NCI-H1092 (cell line): ENCODE measurements around the gene GJE1.

Source experiments
- DNase-seq: peaks from one replicate; lab custom pipeline; 2025; lab: John Stamatoyannopoulos, UW

Gene GJE1

GRCh38 chr6:142165227-142165626 lies 32.5 kb downstream of the GJE1 start:
- DNase-seq = no peak

DNA sequence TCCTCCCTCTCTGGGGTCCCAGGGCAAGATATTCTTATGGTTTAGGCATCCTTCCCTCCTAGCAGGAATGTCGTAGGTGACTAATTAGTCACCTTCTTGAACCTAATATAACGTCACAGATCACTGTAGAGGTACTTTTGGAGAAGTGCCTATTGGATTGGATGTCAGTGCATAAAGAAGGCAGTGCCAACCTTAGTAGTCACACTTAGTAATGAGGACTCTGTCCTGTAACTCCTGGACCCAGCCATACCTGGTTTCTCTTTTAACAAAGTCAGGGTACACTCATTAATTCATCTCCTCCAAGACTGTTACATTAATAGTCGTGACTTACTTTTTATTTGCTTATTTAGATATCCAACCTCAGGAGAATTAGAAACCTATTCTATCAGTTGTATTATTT lies 34.3 kb downstream of the GJE1 start:
- DNase-seq = no peak

DNA sequence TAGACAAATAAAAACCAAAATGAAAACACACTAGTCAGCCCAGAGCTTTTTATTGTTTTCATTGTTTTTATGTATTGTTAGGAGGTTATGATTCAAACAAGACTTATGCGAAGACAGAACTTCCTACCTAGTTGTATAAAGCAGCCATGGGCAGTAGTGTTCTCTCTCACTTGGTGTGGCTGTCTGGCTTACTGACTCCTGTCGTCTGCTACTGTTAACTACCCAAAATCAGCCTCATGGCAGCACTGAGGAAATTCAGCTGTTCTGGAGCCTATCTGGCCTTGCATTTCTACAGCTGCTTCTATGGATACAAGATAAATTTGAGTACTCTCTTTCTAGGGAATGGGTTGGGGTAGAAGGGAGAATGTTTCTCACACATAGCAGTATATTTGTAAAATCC lies 34.8 kb downstream of the GJE1 start:
- DNase-seq = no peak

- DNase-seq = no peak
Observed at GRCh38 chr6:142171351-142171750, 38.6 kb downstream of the GJE1 start.

DNA sequence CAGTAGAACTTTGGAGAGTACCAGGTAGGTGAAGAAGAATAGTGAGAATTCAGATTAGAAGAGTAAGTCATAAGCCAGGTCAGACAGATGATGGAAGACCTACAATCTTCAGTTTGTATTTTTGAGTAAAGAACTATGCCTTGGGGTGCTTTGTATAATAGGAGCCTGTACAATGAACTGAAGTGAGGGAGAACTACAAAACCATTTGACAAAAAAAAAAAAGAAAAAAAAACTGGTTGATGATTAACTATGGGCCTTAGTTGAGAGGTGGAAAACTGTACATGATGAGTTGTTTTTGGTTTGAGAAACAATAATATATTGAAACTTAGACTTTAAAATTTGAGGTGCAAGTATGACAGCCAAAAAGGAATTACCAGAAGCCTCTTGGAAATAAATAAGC lies 40.0 kb downstream of the GJE1 start:
- DNase-seq = no peak

- no peak for DNase-seq
Observed at GRCh38 chr6:142173980-142174379, 41.3 kb downstream of the GJE1 start.

GRCh38 chr6:142174703-142175102 lies 42.0 kb downstream of the GJE1 start:
- no peak for DNase-seq

DNA sequence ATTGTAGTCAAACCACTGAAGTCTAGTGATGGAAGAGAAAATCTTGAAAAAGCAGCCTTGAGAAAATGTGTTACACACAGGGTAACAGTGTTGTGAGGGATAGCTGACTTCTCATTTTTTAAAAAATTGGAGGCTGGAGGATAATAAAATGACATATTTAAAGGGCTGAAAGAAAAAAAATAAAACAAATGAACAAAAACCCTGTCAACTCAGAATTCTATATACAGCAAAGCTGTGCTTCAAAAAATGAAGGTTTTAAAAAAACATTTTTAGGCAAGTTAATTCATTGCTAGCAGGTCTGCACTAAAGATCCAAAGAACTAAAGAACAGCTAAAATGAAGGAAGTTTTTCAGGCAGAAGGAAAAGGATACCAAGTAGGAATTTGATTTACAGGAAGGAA lies 45.4 kb downstream of the GJE1 start:
- DNase-seq = no peak

GRCh38 chr6:142182004-142182403 lies 49.3 kb downstream of the GJE1 start:
- no peak for DNase-seq

DNA sequence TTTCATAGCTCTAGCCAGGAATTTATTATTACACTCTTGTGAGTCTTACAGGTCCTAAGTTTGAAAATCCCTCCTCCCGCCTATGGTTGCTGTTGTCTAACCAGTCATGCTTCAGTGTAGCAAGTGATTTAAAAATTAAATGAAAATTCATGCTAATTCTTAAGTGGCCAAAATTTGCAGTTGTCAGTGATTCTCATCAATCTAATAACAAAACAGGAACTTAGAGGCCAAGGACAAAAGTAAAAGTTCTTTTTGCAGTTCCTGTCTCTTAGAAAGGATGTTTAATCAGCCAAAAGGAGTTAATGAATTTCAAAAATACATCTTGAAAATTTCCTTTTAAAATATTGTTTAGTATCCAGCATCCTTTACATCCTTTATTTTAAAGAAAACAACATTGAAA lies 50.6 kb downstream of the GJE1 start:
- DNase-seq = no peak

GRCh38 chr6:142184307-142184706 lies 51.6 kb downstream of the GJE1 start:
- DNase-seq = no peak
